ENCODE results near the gene DEGS1.

Gene DEGS1

DNA sequence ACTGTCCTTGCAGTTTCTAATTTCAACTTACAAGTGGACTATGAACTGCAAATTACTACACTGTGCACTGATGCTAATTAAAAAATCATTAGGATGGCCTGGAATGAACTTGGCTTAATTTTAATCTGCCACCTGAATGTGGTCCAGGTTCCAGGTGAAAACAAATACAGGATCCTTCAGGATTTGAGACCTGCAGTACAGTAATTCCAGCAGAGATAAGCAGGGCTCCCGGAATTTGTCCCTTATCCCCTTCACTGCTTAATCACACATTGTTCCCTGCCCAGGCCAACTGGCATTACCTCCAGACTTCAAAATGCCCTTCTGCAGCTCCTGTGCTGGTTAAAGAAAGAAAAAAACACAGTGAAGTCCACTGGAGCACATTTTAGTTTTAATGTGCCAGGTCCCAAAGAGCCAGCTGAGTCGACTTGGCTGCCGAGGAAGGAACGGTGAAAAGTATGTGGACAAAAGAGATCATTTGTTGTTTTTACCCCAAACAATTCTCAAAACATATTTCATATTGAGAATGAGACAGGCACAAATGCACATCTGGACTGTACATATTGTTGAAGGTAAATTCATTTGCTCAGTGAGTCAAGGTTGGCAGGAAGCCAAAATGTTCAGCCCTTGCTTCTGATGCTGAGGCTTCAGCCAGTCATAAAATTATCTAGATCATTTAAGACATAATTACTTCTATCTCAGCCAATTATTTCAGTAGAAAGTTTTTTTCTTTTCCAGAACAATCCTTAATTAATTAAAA is 28.3 kb downstream of the DEGS1 start:
- Histone ChIP-seq H3K4me1 (ENCODE audit: control insufficient read depth in 2 of 2, insufficient read depth in 2 of 2, low read length in 2 of 2) (peaks cover 11 to 20% of the 10 kb centered on the region in 2 donors), H3K9me3 (ENCODE audit: control insufficient read depth in 2 of 2, low read length in 2 of 2) (no peaks in the 10 kb centered on the region), H3K4me3 (ENCODE audit: low read length in 2 of 2) (no peak overlapping the region), H3K36me3 (ENCODE audit: control insufficient read depth in 2 of 2, insufficient read depth in 2 of 2, low read length in 2 of 2) (no peaks in the 10 kb centered on the region), H3K9ac (ENCODE audit: low read depth in 1 of 2, low read length in 2 of 2) (no peak overlapping the region), H3K27ac (ENCODE audit: low read depth in 2 of 2, low read length in 2 of 2) (no peak overlapping the region), H3K27me3 (ENCODE audit: control insufficient read depth in 2 of 2, insufficient read depth in 2 of 2, low read length in 2 of 2) (no peaks in the 10 kb centered on the region)

DNA sequence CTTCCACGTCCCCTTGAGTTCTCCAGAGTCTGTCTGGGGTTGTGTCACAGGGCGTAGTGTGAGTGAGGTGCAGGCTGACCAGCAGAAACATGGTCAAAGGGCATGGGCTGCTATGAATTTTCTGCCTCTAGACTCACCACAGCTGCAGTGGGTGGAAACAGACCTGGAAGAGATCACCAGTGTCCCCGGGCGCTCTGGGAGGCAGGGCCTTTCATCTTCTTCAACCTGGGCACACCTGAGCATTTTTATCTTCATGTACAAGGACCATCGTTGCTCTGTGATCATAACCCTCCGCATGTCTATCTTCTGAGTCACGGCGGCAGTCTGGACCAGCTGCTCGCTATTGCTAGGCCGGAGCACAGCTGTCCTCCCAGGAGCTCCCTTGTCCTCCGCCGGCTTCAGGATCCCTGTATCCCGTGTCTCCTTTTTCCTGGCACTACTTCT is 29.6 kb downstream of the DEGS1 start:
- Histone ChIP-seq H3K4me1 (ENCODE audit: control insufficient read depth in 2 of 2, insufficient read depth in 2 of 2, low read length in 2 of 2) (peaks cover 11 to 20% of the 10 kb centered on the region in 2 donors), H3K27ac (ENCODE audit: low read depth in 2 of 2, low read length in 2 of 2) (no peak overlapping the region), H3K9ac (ENCODE audit: low read depth in 1 of 2, low read length in 2 of 2) (no peak overlapping the region), H3K4me3 (ENCODE audit: low read length in 2 of 2) (no peak overlapping the region), H3K27me3 (ENCODE audit: control insufficient read depth in 2 of 2, insufficient read depth in 2 of 2, low read length in 2 of 2) (no peaks in the 10 kb centered on the region), H3K36me3 (ENCODE audit: control insufficient read depth in 2 of 2, insufficient read depth in 2 of 2, low read length in 2 of 2) (no peaks in the 10 kb centered on the region), H3K9me3 (ENCODE audit: control insufficient read depth in 2 of 2, low read length in 2 of 2) (no peaks in the 10 kb centered on the region)

DNA sequence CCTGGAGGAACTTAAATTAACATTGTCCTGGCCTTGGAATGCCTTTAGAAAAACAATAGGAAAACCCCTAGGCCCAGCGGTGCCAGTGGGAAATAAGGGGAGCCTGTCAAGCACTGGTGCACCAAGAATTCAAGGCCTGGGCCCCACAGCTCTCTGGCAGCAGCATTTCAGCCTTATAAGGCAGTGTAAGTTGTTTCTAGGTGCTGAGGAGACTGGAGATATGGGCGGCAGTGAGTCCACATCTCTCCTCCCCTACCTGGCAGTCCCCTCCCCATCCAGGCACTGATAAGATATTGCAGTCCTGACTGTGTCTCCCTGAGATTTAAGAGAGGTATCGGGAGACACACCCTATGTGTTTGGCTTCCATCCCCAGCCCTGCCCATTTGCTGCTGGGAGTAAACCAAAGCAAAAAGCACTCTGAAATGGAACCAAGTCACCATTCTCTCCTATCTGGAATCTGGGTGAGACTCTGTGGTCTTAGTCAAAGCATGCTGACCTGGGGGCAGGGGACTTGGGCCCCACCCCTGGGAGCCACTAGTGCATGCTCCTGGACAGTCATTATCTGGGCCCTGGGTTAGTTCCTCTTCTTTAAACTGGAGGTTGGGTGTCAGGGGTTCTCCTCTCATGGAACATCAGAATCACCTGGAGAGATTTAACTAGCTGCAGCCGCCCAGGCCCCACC is 30.5 kb downstream of the DEGS1 start:
- Histone ChIP-seq H3K9me3 (ENCODE audit: control insufficient read depth in 2 of 2, low read length in 2 of 2) (no peaks in the 10 kb centered on the region), H3K27ac (ENCODE audit: low read depth in 2 of 2, low read length in 2 of 2) (no peak overlapping the region), H3K36me3 (ENCODE audit: control insufficient read depth in 2 of 2, insufficient read depth in 2 of 2, low read length in 2 of 2) (no peaks in the 10 kb centered on the region), H3K4me1 (ENCODE audit: control insufficient read depth in 2 of 2, insufficient read depth in 2 of 2, low read length in 2 of 2) (peaks cover 11 to 20% of the 10 kb centered on the region in 2 donors), H3K9ac (ENCODE audit: low read depth in 1 of 2, low read length in 2 of 2) (no peak overlapping the region), H3K4me3 (ENCODE audit: low read length in 2 of 2) (no peak overlapping the region), H3K27me3 (ENCODE audit: control insufficient read depth in 2 of 2, insufficient read depth in 2 of 2, low read length in 2 of 2) (no peaks in the 10 kb centered on the region)

DNA sequence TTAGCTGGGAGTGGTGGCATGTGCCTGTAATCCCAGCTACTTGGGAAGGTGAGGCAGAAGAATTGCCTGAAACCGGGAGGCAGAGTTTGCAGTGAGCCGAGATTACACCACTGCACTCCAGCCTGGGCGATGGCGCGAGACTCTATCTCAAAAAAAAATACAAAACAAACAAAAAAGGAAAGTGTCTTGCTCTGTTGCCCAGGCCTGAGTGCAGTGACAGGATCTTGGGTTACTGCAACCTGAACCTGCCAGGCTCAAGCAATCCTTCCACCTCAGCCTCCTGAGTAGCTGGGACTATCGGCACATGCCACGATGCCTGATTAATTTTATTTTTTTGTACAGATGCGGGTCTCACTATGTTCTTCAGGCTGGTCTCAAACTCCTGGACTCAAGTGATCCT is 33.3 kb downstream of the DEGS1 start:
- no peak overlapping the region for H3K4me3 ChIP-seq (ENCODE audit: low read length in 2 of 2)
- no peak overlapping the region for H3K27ac ChIP-seq (ENCODE audit: low read depth in 2 of 2, low read length in 2 of 2)
- no peaks in the 10 kb centered on the region for H3K36me3 ChIP-seq (ENCODE audit: control insufficient read depth in 2 of 2, insufficient read depth in 2 of 2, low read length in 2 of 2)
- peaks cover 6 to 13% of the 10 kb centered on the region in 2 donors for H3K4me1 ChIP-seq (ENCODE audit: control insufficient read depth in 2 of 2, insufficient read depth in 2 of 2, low read length in 2 of 2)
- H3K9ac ChIP-seq (ENCODE audit: low read depth in 1 of 2, low read length in 2 of 2) = no peak overlapping the region
- no peaks in the 10 kb centered on the region for H3K9me3 ChIP-seq (ENCODE audit: control insufficient read depth in 2 of 2, low read length in 2 of 2)
- no peaks in the 10 kb centered on the region for H3K27me3 ChIP-seq (ENCODE audit: control insufficient read depth in 2 of 2, insufficient read depth in 2 of 2, low read length in 2 of 2)

DNA sequence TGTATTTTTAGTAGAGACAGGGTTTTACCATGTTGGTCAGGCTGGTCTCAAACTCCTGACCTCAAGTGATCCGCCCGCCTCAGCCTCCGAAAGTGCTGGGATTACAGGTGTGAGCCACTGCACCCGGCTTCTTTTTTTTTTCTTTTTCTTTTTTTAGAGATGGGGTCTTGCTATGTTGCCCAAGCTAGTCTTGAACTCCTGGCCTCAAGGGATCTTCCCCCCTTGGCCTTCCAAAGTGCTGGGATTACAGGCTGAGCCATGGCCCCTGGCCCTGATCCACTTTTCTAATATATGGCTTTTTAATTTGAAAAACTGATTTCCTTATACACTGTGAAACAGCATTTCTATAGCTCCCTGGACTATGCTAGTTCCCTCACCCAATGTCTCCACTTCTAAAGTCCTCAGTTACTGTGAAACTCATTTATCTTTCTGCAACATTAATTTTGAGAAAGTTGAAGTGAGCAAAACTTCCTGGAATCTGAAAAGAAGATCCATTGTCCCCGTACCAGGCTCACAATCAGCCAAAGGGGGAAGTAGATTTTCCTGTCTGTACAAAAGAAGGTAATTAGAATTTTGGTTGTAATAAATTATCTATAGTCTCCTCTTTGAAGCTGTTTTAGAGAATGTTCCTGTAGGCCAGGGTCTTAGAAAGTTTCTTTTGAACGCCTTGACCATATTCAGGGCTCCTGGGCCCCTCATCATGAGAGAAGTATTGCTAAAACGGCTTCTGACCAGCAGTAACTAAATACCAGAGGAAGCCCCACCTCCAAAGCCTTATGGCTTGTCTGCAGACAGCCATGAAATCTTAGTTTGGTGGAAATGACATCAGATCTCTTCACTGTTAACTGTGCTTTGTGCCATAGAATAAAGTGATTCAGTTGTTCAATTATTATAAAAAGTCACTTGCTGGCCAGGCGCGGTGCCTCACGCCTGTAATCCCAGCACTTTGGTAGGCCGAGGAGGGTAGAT is 34.9 kb downstream of the DEGS1 start:
- Histone ChIP-seq H3K9ac (ENCODE audit: low read depth in 1 of 2, low read length in 2 of 2) (no peak overlapping the region), H3K9me3 (ENCODE audit: control insufficient read depth in 2 of 2, low read length in 2 of 2) (no peaks in the 10 kb centered on the region), H3K27me3 (ENCODE audit: control insufficient read depth in 2 of 2, insufficient read depth in 2 of 2, low read length in 2 of 2) (no peaks in the 10 kb centered on the region), H3K4me1 (ENCODE audit: control insufficient read depth in 2 of 2, insufficient read depth in 2 of 2, low read length in 2 of 2) (peaks cover 0 to 8% of the 10 kb centered on the region in 2 donors), H3K36me3 (ENCODE audit: control insufficient read depth in 2 of 2, insufficient read depth in 2 of 2, low read length in 2 of 2) (no peaks in the 10 kb centered on the region), H3K4me3 (ENCODE audit: low read length in 2 of 2) (no peak overlapping the region), H3K27ac (ENCODE audit: low read depth in 2 of 2, low read length in 2 of 2) (no peak overlapping the region)

DNA sequence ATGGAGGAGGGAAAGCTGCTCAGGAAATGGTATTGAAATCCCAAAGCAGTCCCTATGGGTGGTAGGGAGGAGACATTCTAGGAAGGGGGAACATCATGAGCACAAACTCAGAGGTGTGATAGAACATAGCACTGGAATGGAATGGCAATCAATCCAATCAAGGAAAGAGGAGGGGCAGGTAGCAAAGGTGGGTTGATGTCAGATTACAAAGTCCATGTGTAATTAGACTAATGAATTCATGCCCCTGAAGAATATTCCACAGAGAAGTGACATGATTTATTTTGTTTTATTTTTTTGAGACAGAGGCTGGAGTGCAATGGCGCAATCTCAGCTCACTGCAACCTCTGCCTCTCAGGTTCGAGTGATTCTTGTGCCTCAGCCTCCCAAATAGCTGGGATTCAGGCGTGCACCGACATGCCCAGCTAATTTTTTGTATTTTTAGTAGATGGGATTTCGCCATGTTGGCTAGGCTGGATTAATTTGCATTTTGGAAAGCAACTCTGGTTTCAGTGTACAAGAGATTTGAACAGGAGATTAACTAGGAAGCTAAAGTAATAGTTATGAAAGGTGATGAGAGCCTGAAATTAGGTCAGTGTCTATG is 36.1 kb downstream of the DEGS1 start:
- no peak overlapping the region for H3K27ac ChIP-seq (ENCODE audit: low read depth in 2 of 2, low read length in 2 of 2)
- H3K36me3 ChIP-seq (ENCODE audit: control insufficient read depth in 2 of 2, insufficient read depth in 2 of 2, low read length in 2 of 2) = no peaks in the 10 kb centered on the region
- no peaks in the 10 kb centered on the region for H3K9me3 ChIP-seq (ENCODE audit: control insufficient read depth in 2 of 2, low read length in 2 of 2)
- no peak overlapping the region for H3K4me3 ChIP-seq (ENCODE audit: low read length in 2 of 2)
- no peaks in the 10 kb centered on the region for H3K4me1 ChIP-seq (ENCODE audit: control insufficient read depth in 2 of 2, insufficient read depth in 2 of 2, low read length in 2 of 2)
- H3K9ac ChIP-seq (ENCODE audit: low read depth in 1 of 2, low read length in 2 of 2) = no peak overlapping the region
- no peaks in the 10 kb centered on the region for H3K27me3 ChIP-seq (ENCODE audit: control insufficient read depth in 2 of 2, insufficient read depth in 2 of 2, low read length in 2 of 2)

DNA sequence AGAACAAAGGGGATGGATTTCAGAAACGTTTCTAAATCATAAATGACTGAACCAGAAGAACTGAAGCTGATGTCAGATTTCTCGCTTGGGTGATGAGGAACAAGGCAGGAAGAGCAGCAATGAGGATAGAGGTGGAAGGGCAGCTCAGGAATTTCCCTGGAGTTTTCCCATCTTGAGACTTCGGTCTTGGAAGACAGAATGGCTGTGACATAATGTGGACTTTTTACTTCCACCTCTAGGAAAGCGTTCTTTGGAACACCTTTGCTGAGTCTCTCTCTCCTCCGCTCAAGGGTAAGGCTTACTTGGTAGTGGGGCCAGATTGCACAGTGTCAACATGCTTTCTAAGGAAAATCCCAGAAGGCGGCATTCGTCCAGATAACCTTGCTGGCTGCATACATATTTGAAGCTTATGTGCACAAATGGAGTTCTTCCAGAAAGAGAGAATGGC is 36.6 kb downstream of the DEGS1 start:
- Histone ChIP-seq H3K4me3 (ENCODE audit: low read length in 2 of 2) (no peak overlapping the region), H3K9ac (ENCODE audit: low read depth in 1 of 2, low read length in 2 of 2) (no peak overlapping the region), H3K36me3 (ENCODE audit: control insufficient read depth in 2 of 2, insufficient read depth in 2 of 2, low read length in 2 of 2) (no peaks in the 10 kb centered on the region), H3K9me3 (ENCODE audit: control insufficient read depth in 2 of 2, low read length in 2 of 2) (no peaks in the 10 kb centered on the region), H3K4me1 (ENCODE audit: control insufficient read depth in 2 of 2, insufficient read depth in 2 of 2, low read length in 2 of 2) (no peaks in the 10 kb centered on the region), H3K27me3 (ENCODE audit: control insufficient read depth in 2 of 2, insufficient read depth in 2 of 2, low read length in 2 of 2) (no peaks in the 10 kb centered on the region), H3K27ac (ENCODE audit: low read depth in 2 of 2, low read length in 2 of 2) (no peak overlapping the region)

DNA sequence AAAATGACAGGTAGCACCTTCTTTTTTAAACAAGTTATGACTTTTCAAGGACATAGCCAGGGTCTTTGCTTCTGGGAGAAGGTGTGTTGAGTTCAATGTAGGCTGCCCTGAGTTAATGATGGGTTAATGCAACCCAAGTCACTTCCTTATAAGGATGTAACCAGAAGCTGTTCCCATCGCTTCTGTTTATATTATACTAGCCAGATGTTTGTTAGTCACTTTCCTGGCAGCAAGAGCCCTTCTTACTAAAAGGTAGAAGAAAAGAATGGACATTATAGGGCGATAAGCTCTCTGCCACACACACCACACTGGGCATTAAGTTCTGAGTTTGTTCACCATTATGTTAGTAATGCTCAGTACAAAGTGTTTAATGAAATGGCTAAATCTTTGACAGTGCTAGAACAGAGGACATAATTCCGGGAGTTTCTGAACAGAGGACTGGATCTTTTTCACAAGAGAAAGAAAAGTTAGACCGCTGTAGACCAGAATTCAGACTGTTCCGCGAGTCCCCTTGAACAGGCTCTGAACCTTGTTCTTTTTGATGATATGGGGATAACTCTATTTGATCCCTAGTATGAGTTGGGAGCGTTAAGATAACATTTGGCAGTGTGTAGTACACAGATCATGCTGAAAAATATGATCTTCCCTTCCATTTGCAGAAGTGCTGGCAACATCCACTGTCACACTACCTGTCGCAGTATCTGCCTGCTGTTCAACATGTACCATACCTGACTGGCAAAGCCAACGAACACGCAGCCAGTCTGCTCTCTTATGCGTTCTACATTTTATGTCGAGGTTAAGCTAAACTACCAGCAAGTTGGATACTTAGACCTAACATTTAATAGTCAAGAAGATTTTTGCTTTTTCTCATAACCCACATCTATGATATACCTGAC is 41.0 kb downstream of the DEGS1 start:
- H3K36me3 ChIP-seq (ENCODE audit: control insufficient read depth in 2 of 2, insufficient read depth in 2 of 2, low read length in 2 of 2) = peaks cover 14 to 16% of the 10 kb centered on the region in 2 donors
- no peaks in the 10 kb centered on the region for H3K9me3 ChIP-seq (ENCODE audit: control insufficient read depth in 2 of 2, low read length in 2 of 2)
- no peaks in the 10 kb centered on the region for H3K27me3 ChIP-seq (ENCODE audit: control insufficient read depth in 2 of 2, insufficient read depth in 2 of 2, low read length in 2 of 2)
- no peak overlapping the region for H3K4me3 ChIP-seq (ENCODE audit: low read length in 2 of 2)
- no peak overlapping the region for H3K27ac ChIP-seq (ENCODE audit: low read depth in 2 of 2, low read length in 2 of 2)
- no peaks in the 10 kb centered on the region for H3K4me1 ChIP-seq (ENCODE audit: control insufficient read depth in 2 of 2, insufficient read depth in 2 of 2, low read length in 2 of 2)
- H3K9ac ChIP-seq (ENCODE audit: low read depth in 1 of 2, low read length in 2 of 2) = no peak overlapping the region

DNA sequence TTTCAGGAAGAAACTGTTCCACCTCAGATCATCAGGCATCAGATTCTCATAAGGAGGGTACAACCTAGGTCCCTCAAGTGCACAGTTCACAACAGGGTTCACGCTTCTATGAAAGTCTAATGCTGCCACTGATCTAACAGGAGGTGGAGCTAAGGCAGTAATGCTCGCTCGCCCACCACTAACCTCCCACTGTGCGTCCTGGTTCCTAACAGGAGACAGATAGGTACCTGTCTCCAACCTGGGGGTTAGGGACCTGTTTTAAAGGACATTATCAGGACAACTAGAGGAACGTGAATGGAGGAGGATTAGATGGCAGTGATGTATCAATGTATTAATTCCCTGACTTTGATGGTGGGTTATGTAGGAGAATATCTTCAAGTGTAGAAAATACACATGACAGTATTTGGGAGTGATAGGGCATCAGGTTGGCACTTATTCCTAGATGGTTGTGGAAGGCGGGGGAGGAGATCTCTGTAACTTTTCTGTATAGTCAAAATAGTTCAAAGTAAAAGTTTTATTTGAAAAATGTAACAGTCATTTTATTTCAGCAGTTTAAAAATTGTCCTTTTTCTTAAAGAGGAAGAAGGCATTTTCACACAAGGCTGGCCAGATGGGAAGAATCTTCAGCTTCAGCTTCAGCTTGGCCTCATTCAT is 43.9 kb downstream of the DEGS1 start:
- Histone ChIP-seq H3K4me1 (ENCODE audit: control insufficient read depth in 2 of 2, insufficient read depth in 2 of 2, low read length in 2 of 2) (no peaks in the 10 kb centered on the region), H3K4me3 (ENCODE audit: low read length in 2 of 2) (no peak overlapping the region), H3K9me3 (ENCODE audit: control insufficient read depth in 2 of 2, low read length in 2 of 2) (no peaks in the 10 kb centered on the region), H3K27me3 (ENCODE audit: control insufficient read depth in 2 of 2, insufficient read depth in 2 of 2, low read length in 2 of 2) (no peaks in the 10 kb centered on the region), H3K27ac (ENCODE audit: low read depth in 2 of 2, low read length in 2 of 2) (no peak overlapping the region), H3K9ac (ENCODE audit: low read depth in 1 of 2, low read length in 2 of 2) (no peak overlapping the region), H3K36me3 (ENCODE audit: control insufficient read depth in 2 of 2, insufficient read depth in 2 of 2, low read length in 2 of 2) (peaks cover 21 to 24% of the 10 kb centered on the region in 2 donors)
